H1 (cell line): ENCODE measurements around the gene CAMK2D. TPM values are rescaled to one million over a fixed set of nuclear protein-coding genes. Genes with fewer than 3 reads are reported as not detected.
A peak's percentile ranks its signal among the peaks of the same experiment; 100 is the strongest.

ENCODE experiments used
- CTCF ChIA-PET: fragments of 300-600 bp; sonication (Branson Sonifier 250); formaldehyde crosslinking; loops from one replicate; lab custom pipeline; 2021; ENCODE audit not compliant: partially characterized antibody; lab: Charles Lee
- POLR2A ChIA-PET: fragments of 300-600 bp; sonication (Branson Sonifier 250); formaldehyde crosslinking; loops from one replicate; lab custom pipeline; 2021; ENCODE audit warnings: inconsistent platforms; ENCODE audit not compliant: partially characterized antibody; lab: Charles Lee
- DNase-seq, 2 experiments: peaks; one replicate each; pipeline versions ENCODE4 v3.0.0 to v3.0.0-alpha.2; 2010 to 2022; ENCODE audit warnings: low spot score in 2 of 2, low read depth in 1 of 2, mixed read lengths in 1 of 2
- FAIRE-seq: peaks from 2 replicates; lab custom pipeline; 2011; peaks lifted over from hg19 to GRCh38; lab: Jason Lieb, UNC
- H2AFZ ChIP-seq: 2 replicates; pipeline ENCODE4 v1.8.1; 2012; ENCODE audit warnings: low read length, inconsistent platforms
- H2AK5ac ChIP-seq: 2 replicates; pipeline ENCODE4 v1.6.1; 2013; ENCODE audit warnings: low read depth, low read length
- H2BK120ac ChIP-seq: replicated peaks from 2 replicates; pipeline ENCODE3; 2013; ENCODE audit warnings: low read depth, low read length, inconsistent platforms
- H2BK12ac ChIP-seq: 2 replicates; pipeline ENCODE4 v1.6.1; 2013; ENCODE audit warnings: low read depth, low read length
- H2BK15ac ChIP-seq: 2 replicates; pipeline ENCODE4 v1.6.1; 2013; ENCODE audit warnings: low read length
- H2BK20ac ChIP-seq: 2 replicates; pipeline ENCODE4 v1.6.1; 2013; ENCODE audit warnings: low read length
- H2BK5ac ChIP-seq: 2 replicates; pipeline ENCODE4 v1.6.1; 2013; ENCODE audit warnings: low read depth, low read length
- H3K14ac ChIP-seq: 2 replicates; pipeline ENCODE4 v1.6.1; 2013; ENCODE audit warnings: inconsistent platforms; ENCODE audit not compliant: insufficient read length
- H3K18ac ChIP-seq: 2 replicates; pipeline ENCODE4 v1.6.1; 2013; ENCODE audit warnings: low read length; ENCODE audit errors: extremely low read depth
- H3K23ac ChIP-seq: 2 replicates; pipeline ENCODE4 v1.6.1; 2013; ENCODE audit warnings: inconsistent platforms; ENCODE audit not compliant: insufficient read length
- H3K23me2 ChIP-seq: 2 replicates; pipeline ENCODE4 v1.6.1; 2013; ENCODE audit warnings: low read depth, low read length
- H3K27ac ChIP-seq: 2 replicates; pipeline ENCODE4 v1.6.1; 2011; ENCODE audit warnings: low read depth, low read length, inconsistent platforms
- H3K27me3 ChIP-seq, 4 experiments: replicated peaks in 1 of 4; 1 replicate in 1 of 4; 2 replicates in 3 of 4; pipeline versions ENCODE4 v1.6.1 to v1.8.1; 2011 to 2013; ENCODE audit warnings: low read length in 3 of 4, mild to moderate bottlenecking in 3 of 4, inconsistent platforms in 2 of 4, mixed read lengths in 2 of 4, moderate library complexity in 1 of 4; ENCODE audit not compliant: control insufficient read depth in 3 of 4, insufficient read depth in 3 of 4; ENCODE audit errors: extremely low read depth in 1 of 4
- H3K36me3 ChIP-seq, 4 experiments: 2 replicates each; pipeline versions ENCODE4 v1.6.1 to v1.8.1; 2011 to 2013; ENCODE audit warnings: mild to moderate bottlenecking in 4 of 4, low read length in 3 of 4, moderate library complexity in 2 of 4, control low read depth in 1 of 4, inconsistent platforms in 1 of 4; ENCODE audit not compliant: insufficient read depth in 4 of 4, control insufficient read depth in 2 of 4
- H3K4ac ChIP-seq: replicated peaks from 2 replicates; pipeline ENCODE3; 2013; ENCODE audit warnings: low read length, low read depth, mixed read lengths, inconsistent platforms; ENCODE audit not compliant: insufficient read length
- H3K4me1 ChIP-seq, 4 experiments: replicated peaks in 1 of 4; 1 replicate in 1 of 4; 2 replicates in 3 of 4; pipeline versions ENCODE4 v1.6.1 to v1.8.1; 2011 to 2013; ENCODE audit warnings: low read length in 3 of 4, inconsistent platforms in 2 of 4, mixed read lengths in 1 of 4; ENCODE audit not compliant: insufficient read depth in 4 of 4, control insufficient read depth in 3 of 4
- H3K4me2 ChIP-seq, 2 experiments: 2 replicates each; pipeline versions ENCODE4 v1.6.1 to v1.8.1; 2011 to 2013; ENCODE audit warnings: low read depth in 2 of 2, low read length in 2 of 2, control low read depth in 1 of 2, inconsistent platforms in 1 of 2, mild to moderate bottlenecking in 1 of 2; ENCODE audit not compliant: insufficient read depth in 1 of 2
- H3K4me3 ChIP-seq, 4 experiments: fragments of 200-600, 300-600 bp in 1 of 4; sonication (generic), shearing (Covaris generic), sonication (Bioruptor Twin) in 1 of 4; 2 replicates each; pipeline versions ENCODE4 v1.5.1 to v1.8.1; 2011 to 2016; ENCODE audit warnings: low read length in 4 of 4, low read depth in 3 of 4, control low read depth in 2 of 4, inconsistent platforms in 2 of 4, mild to moderate bottlenecking in 2 of 4, mixed read lengths in 1 of 4, moderate library complexity in 1 of 4; ENCODE audit not compliant: insufficient read depth in 2 of 4; ENCODE audit errors: extremely low read depth in 1 of 4
- H3K56ac ChIP-seq: replicated peaks from 2 replicates; pipeline ENCODE3; 2013; ENCODE audit warnings: low read depth, mild to moderate bottlenecking, mixed read lengths, low read length, inconsistent platforms; ENCODE audit not compliant: insufficient read length
- H3K79me1 ChIP-seq: 2 replicates; pipeline ENCODE4 v1.6.1; 2013; ENCODE audit warnings: low read depth, low read length, control low read depth
- H3K79me2 ChIP-seq, 2 experiments: 2 replicates each; pipeline versions ENCODE4 v1.6.1 to v1.8.1; 2012 to 2013; ENCODE audit warnings: low read length in 2 of 2, mild to moderate bottlenecking in 2 of 2, inconsistent platforms in 1 of 2; ENCODE audit not compliant: insufficient read depth in 2 of 2, control insufficient read depth in 1 of 2
- H3K9ac ChIP-seq, 4 experiments: replicated peaks in 1 of 4; 1 replicate in 1 of 4; 2 replicates in 3 of 4; pipeline versions ENCODE4 v1.6.1 to v1.8.1; 2011 to 2013; ENCODE audit warnings: low read depth in 3 of 4, low read length in 3 of 4, control low read depth in 2 of 4, mild to moderate bottlenecking in 2 of 4, moderate library complexity in 2 of 4, inconsistent platforms in 1 of 4; ENCODE audit errors: extremely low read depth in 1 of 4
- H3K9me3 ChIP-seq, 2 experiments: 2 replicates each; pipeline versions ENCODE4 v1.6.1 to v1.8.1; 2012 to 2013; ENCODE audit warnings: mild to moderate bottlenecking in 2 of 2, moderate library complexity in 2 of 2, control low read depth in 1 of 2, inconsistent platforms in 1 of 2, low read depth in 1 of 2, low read length in 1 of 2, mixed read lengths in 1 of 2; ENCODE audit not compliant: insufficient read depth in 2 of 2
- H4K20me1 ChIP-seq, 2 experiments: replicated peaks in 1 of 2; 2 replicates each; pipeline versions ENCODE3 to v1.8.1; 2011 to 2013; ENCODE audit warnings: inconsistent platforms in 2 of 2, low read length in 2 of 2, mild to moderate bottlenecking in 1 of 2; ENCODE audit not compliant: insufficient read depth in 2 of 2, control insufficient read depth in 1 of 2
- H4K5ac ChIP-seq: 2 replicates; pipeline ENCODE4 v1.6.1; 2013; ENCODE audit warnings: low read length, low read depth, mixed read lengths, inconsistent platforms; ENCODE audit not compliant: insufficient read length
- H4K8ac ChIP-seq: 2 replicates; pipeline ENCODE4 v1.8.0; 2013; ENCODE audit warnings: mild to moderate bottlenecking, moderate library complexity, low read length, inconsistent platforms; ENCODE audit not compliant: insufficient read depth; ENCODE audit errors: extremely low read depth
- H4K91ac ChIP-seq: replicated peaks from 2 replicates; pipeline ENCODE3; 2013; ENCODE audit warnings: low read length, mixed read lengths, inconsistent platforms; ENCODE audit not compliant: insufficient read length
- FOSL1 ChIP-seq: IDR thresholded peaks from 2 replicates; pipeline ENCODE4 v1.6.1; 2011; ENCODE audit warnings: mild to moderate bottlenecking, low read depth, low read length, moderate library complexity; ENCODE audit not compliant: insufficient read depth
- JUN ChIP-seq: IDR thresholded peaks from 2 replicates; pipeline ENCODE4 v1.6.1; 2011; ENCODE audit warnings: low read depth, mild to moderate bottlenecking, improper control_type of control experiment, low read length
- RBBP5 ChIP-seq: IDR thresholded peaks from 2 replicates; pipeline ENCODE4 v1.7.1; 2012; ENCODE audit warnings: low read depth, mild to moderate bottlenecking, inconsistent platforms, low read length, moderate library complexity, borderline replicate concordance
- WGBS, 2 experiments: shearing (Covaris generic) in 1 of 2; methylation state at CpG; one replicate each; pipeline versions ENCODE4 v1.1.6 to v1.1.7; 2013 to 2015; ENCODE audit warnings: low lambda C conversion rate in 2 of 2, mixed read lengths in 2 of 2, inconsistent platforms in 1 of 2, low coverage in 1 of 2, missing lambda C conversion rate in 1 of 2; ENCODE audit not compliant: insufficient replicate concordance in 2 of 2, insufficient coverage in 1 of 2, insufficient read length in 1 of 2; ENCODE audit errors: extremely low coverage in 1 of 2, missing lambda C conversion rate in 1 of 2; 5-methylcytosine and 5-hydroxymethylcytosine counted together
- polyA plus RNA-seq, 7 experiments: library from polyadenylated mRNA; depleted of rRNA in 3 of 7; stranded (reverse) in 5 of 7; unstranded in 2 of 7; fragments of >200 nt in 5 of 7; fragments of 200-250 nt in 2 of 7; gene quantifications; 1 replicate in 5 of 7; 2 replicates in 1 of 7; 4 replicates in 1 of 7; pipeline versions ENCODE4 v1.2.1 to v1.2.3, GENCODE V29; 2011 to 2013; ENCODE audit warnings: missing spikeins in 2 of 7, mixed read lengths in 2 of 7
- total RNA-seq: library from RNA; stranded (reverse); fragmentation: NEBNext Ultra II Directional; extraction: Animal tissue kit (Norgen Biotek cat#: 25700); gene quantifications from 2 replicates; pipeline ENCODE4 v1.2.1, GENCODE V29; 2021

The CAMK2D gene
- total and polyA plus RNA-seq, 2 of the 8 experiments (the other 6 are each of a cell fraction or from before 2014, with no cell fraction given) = 3.2 to 7.0 TPM

- no peak overlapping the region for H3K14ac ChIP-seq
- H3K79me2 ChIP-seq = no peaks in the 10 kb centered on the region
- H2AK5ac ChIP-seq = no peak overlapping the region
- H3K18ac ChIP-seq = no peak overlapping the region
- no peaks in the 10 kb centered on the region for H3K4me1 ChIP-seq
- H3K79me1 ChIP-seq = no peaks in the 10 kb centered on the region
- no peaks in the 10 kb centered on the region for H3K23me2 ChIP-seq
- no peak overlapping the region for H2BK120ac ChIP-seq
- H2BK5ac ChIP-seq = no peak overlapping the region
- 94% methylated on average over 4 of the region's 4 CpGs; no CpG with 5 or more reads in 1 of the 2 experiments for WGBS, 2 experiments
- no peak overlapping the region for H3K27ac ChIP-seq
- FAIRE-seq (no peak), DNase-seq (no peak)
- H4K5ac ChIP-seq = no peak overlapping the region
- H3K27me3 ChIP-seq = no peaks in the 10 kb centered on the region
- H3K9ac ChIP-seq = no peak overlapping the region
- no peaks in the 10 kb centered on the region for H4K20me1 ChIP-seq
- H2AFZ ChIP-seq = no peak overlapping the region
- no peak overlapping the region for H3K23ac ChIP-seq
- no peak overlapping the region for H2BK15ac ChIP-seq
- no peaks in the 10 kb centered on the region for H3K9me3 ChIP-seq
- no peak overlapping the region for H3K4me2 ChIP-seq
- peak overlapping the region; percentile 13 for H3K4ac ChIP-seq
- no peaks in the 10 kb centered on the region for H3K36me3 ChIP-seq
- ChIA-PET CTCF (no interaction called here), POLR2A (no interaction called here)
- TF ChIP-seq RBBP5 (no peak), JUN (no peak), FOSL1 (no peak)
- H3K56ac ChIP-seq = no peak overlapping the region
- H2BK12ac ChIP-seq = no peak overlapping the region; the same call in 1 of the 2 replicates
- no peak overlapping the region for H4K91ac ChIP-seq
- no peak overlapping the region for H2BK20ac ChIP-seq
- no peak overlapping the region for H3K4me3 ChIP-seq
- no peak overlapping the region for H4K8ac ChIP-seq
These were observed 78.6 kb downstream of the CAMK2D start for GRCh38 chr4:113682730-113683537.
